Measurements from ENCODE around the gene SLC12A1. TPM values are rescaled to one million over a fixed set of nuclear protein-coding genes. Genes with fewer than 3 reads are reported as not detected.

Gene SLC12A1
- total and polyA plus RNA-seq, 2 experiments from 2014 or later = 0.57 to 0.59 TPM

DNA sequence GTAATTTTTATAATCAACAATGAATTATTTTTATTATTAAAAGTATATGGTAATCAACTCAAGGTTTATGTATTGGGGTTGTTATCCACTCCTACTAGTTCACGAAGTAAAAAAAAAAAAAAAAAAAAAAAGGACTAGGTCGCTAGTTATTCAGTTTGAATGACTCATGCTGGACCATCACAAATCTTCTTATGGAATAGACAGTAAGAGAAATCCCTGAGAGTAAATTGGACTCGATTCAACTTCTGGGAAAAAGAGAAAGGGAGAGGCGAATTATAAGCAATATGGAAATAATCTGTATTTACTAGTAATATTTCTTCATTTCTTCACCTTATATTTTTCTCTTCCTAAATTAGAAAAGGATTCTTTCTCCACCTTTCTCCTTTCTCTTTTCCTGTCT, 30.0 kb upstream of the SLC12A1 start (continued):
- TF ChIP-seq, protein P1, sequence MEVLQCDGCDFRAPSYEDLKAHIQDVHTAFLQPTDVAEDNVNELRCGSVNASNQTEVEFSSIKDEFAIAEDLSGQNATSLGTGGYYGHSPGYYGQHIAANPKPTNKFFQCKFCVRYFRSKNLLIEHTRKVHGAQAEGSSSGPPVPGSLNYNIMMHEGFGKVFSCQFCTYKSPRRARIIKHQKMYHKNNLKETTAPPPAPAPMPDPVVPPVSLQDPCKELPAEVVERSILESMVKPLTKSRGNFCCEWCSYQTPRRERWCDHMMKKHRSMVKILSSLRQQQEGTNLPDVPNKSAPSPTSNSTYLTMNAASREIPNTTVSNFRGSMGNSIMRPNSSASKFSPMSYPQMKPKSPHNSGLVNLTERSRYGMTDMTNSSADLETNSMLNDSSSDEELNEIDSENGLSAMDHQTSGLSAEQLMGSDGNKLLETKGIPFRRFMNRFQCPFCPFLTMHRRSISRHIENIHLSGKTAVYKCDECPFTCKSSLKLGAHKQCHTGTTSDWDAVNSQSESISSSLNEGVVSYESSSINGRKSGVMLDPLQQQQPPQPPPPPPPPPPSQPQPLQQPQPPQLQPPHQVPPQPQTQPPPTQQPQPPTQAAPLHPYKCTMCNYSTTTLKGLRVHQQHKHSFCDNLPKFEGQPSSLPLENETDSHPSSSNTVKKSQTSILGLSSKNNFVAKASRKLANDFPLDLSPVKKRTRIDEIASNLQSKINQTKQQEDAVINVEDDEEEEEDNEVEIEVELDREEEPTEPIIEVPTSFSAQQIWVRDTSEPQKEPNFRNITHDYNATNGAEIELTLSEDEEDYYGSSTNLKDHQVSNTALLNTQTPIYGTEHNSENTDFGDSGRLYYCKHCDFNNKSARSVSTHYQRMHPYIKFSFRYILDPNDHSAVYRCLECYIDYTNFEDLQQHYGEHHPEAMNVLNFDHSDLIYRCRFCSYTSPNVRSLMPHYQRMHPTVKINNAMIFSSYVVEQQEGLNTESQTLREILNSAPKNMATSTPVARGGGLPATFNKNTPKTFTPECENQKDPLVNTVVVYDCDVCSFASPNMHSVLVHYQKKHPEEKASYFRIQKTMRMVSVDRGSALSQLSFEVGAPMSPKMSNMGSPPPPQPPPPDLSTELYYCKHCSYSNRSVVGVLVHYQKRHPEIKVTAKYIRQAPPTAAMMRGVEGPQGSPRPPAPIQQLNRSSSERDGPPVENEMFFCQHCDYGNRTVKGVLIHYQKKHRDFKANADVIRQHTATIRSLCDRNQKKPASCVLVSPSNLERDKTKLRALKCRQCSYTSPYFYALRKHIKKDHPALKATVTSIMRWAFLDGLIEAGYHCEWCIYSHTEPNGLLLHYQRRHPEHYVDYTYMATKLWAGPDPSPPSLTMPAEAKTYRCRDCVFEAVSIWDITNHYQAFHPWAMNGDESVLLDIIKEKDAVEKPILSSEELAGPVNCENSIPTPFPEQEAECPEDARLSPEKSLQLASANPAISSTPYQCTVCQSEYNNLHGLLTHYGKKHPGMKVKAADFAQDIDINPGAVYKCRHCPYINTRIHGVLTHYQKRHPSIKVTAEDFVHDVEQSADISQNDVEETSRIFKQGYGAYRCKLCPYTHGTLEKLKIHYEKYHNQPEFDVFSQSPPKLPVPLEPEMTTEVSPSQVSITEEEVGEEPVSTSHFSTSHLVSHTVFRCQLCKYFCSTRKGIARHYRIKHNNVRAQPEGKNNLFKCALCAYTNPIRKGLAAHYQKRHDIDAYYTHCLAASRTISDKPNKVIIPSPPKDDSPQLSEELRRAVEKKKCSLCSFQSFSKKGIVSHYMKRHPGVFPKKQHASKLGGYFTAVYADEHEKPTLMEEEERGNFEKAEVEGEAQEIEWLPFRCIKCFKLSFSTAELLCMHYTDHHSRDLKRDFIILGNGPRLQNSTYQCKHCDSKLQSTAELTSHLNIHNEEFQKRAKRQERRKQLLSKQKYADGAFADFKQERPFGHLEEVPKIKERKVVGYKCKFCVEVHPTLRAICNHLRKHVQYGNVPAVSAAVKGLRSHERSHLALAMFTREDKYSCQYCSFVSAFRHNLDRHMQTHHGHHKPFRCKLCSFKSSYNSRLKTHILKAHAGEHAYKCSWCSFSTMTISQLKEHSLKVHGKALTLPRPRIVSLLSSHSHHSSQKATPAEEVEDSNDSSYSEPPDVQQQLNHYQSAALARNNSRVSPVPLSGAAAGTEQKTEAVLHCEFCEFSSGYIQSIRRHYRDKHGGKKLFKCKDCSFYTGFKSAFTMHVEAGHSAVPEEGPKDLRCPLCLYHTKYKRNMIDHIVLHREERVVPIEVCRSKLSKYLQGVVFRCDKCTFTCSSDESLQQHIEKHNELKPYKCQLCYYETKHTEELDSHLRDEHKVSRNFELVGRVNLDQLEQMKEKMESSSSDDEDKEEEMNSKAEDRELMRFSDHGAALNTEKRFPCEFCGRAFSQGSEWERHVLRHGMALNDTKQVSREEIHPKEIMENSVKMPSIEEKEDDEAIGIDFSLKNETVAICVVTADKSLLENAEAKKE (CRISPR knock-in tag; IDR thresholded peaks at IDR 0.05) = no peak
- TF ChIP-seq JUNB (IDR thresholded peaks at IDR 0.05; ENCODE audit: unreplicated experiment) = no peak
- no peak for TF ChIP-seq ZNF331 (CRISPR knock-in tag; IDR thresholded peaks at IDR 0.05; ENCODE audit: low read depth)

DNA sequence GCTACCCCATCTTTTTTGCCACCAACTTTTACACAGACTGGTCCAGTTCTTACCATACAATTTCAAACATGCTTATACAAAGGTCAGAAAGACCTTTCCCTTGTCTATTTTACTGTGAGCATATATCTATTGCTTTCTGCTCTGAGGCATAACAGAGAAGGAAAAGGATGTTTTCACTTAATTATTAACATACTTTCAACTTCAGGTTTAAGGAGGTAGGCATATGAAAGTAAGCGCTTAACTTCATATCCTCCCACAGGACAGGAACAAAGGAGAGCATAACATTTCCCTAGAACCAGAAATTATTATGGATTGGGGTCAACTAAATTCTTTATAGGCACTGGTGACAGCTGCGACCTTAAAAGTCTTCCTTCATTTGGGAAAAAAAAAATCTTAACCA, 29.1 kb upstream of the SLC12A1 start:
- Histone ChIP-seq H3K36me3 (ENCODE audit: insufficient read depth) (no peaks in the 10 kb centered on the region), H3K4me1 (ENCODE audit: insufficient read depth) (peaks cover 27% of the 10 kb centered on the region), H3F3A (replicated peaks; ENCODE audit: low read depth) (no peaks in the 10 kb centered on the region), H3K9me2 (ENCODE audit: insufficient read depth) (no peaks in the 10 kb centered on the region), H3K27ac (ENCODE audit: low read depth) (no peak overlapping the region), H3K27me3 (ENCODE audit: insufficient read depth) (no peaks in the 10 kb centered on the region), H4K20me1 (replicated peaks; ENCODE audit: insufficient read depth) (0 out of 2 replicates have a peak, but pooled peaks cover 8% of the 10 kb centered on the region), H3K4me3 (peak overlapping the region; percentile 63), H2AFZ (no peak overlapping the region), H3K79me2 (replicated peaks; ENCODE audit: insufficient read depth) (peaks cover 56% of the 10 kb centered on the region), H3K4me2 (peak overlapping the region; percentile 75)
- H3K4me3 Mint-ChIP-seq = peak overlapping the region; percentile 92
- peaks cover under 1% of the 10 kb centered on the region for H3K27me3 Mint-ChIP-seq (ENCODE audit: insufficient read depth, low read depth, poor library complexity)
- no peaks in the 10 kb centered on the region for H3K36me3 Mint-ChIP-seq (ENCODE audit: low read depth)
- H3K4me1 Mint-ChIP-seq = peaks cover 55% of the 10 kb centered on the region
- ATAC-seq (no peak), DNase-seq (ENCODE audit: low spot score) (no peak)
- H3K27ac Mint-ChIP-seq = no peak overlapping the region; the same call in 1 of the 2 replicates
- H3K9me3 Mint-ChIP-seq = no peaks in the 10 kb centered on the region
- no peak for TF ChIP-seq ZNF331 (CRISPR knock-in tag; IDR thresholded peaks at IDR 0.05; ENCODE audit: low read depth)
- TF ChIP-seq, protein P1 (CRISPR knock-in tag; IDR thresholded peaks at IDR 0.05) = no peak
- TF ChIP-seq POLR2AphosphoS5 (IDR thresholded peaks at IDR 0.05; ENCODE audit: low read depth) = no peak
- TF ChIP-seq ZNF114 (CRISPR knock-in tag; IDR thresholded peaks at IDR 0.05) = no peak
- no peak for TF ChIP-seq EZH2 (IDR thresholded peaks at IDR 0.05; ENCODE audit: low read depth, unreplicated experiment)
- no peak for TF ChIP-seq JUNB (IDR thresholded peaks at IDR 0.05; ENCODE audit: unreplicated experiment)

All from GM23338 (cell line).